Ovary (tissue), 9 donors: ENCODE measurements around the gene SRCIN1. TPM values are rescaled to one million over a fixed set of nuclear protein-coding genes. Genes with fewer than 3 reads are reported as not detected.

ENCODE experiments used
- DNase-seq, 5 donors: peaks; one replicate each; pipeline ENCODE4 v3.0.0-alpha.2; 2019 to 2020
- H3K27ac ChIP-seq, 2 donors: fragments of 200-600 bp; one replicate each; pipeline versions ENCODE4 v1.5.1 to v1.8.0; 2019 to 2022
- H3K27me3 ChIP-seq: fragments of 200-600 bp; one replicate; pipeline ENCODE4 v1.8.0; 2022
- H3K36me3 ChIP-seq: fragments of 200-600 bp; sonication (generic); one replicate; pipeline ENCODE4 v1.5.1; 2019
- H3K4me1 ChIP-seq: one replicate; pipeline ENCODE4 v1.8.1; 2013; ENCODE audit warnings: mild to moderate bottlenecking, moderate library complexity; ENCODE audit not compliant: insufficient read depth
- H3K4me3 ChIP-seq: fragments of 200-600 bp; sonication (generic); one replicate; pipeline ENCODE4 v1.5.1; 2017
- H3K9me3 ChIP-seq, 2 donors: fragments of 200-600 bp in 1 of 2; sonication (generic) in 1 of 2; one replicate each; pipeline versions ENCODE4 v1.5.1 to v1.8.1; 2013 to 2019; ENCODE audit warnings: mild to moderate bottlenecking in 1 of 2, moderate library complexity in 1 of 2
- EP300 ChIP-seq: sonication (generic); formaldehyde crosslinking; IDR thresholded peaks from one replicate; pipeline ENCODE4 v1.6.1; 2017; ENCODE audit warnings: antibody characterized with exemption
- POLR2A ChIP-seq: fragments of 450-650 bp; IDR thresholded peaks from one replicate; pipeline ENCODE4 v1.6.1; 2017; ENCODE audit warnings: antibody characterized with exemption, mild to moderate bottlenecking, moderate library complexity
- WGBS, 3 donors: extraction: QIAGEN DNeasy Blood & Tissue Kit in 1 of 3; methylation state at CpG; one replicate each; pipeline versions ENCODE4 v1.1.5 to v1.1.7; 2013 to 2017; 5-methylcytosine and 5-hydroxymethylcytosine counted together
- intact Hi-C, 4 donors: fragments of 100-400 bp; cut with DNase I; formaldehyde crosslinking; loops; one replicate each; pipeline versions ENCODE4 v1.11.0 to v1.15.1; 2022 to 2023
- polyA plus RNA-seq, 2 donors: library from polyadenylated mRNA; stranded (reverse); fragments of 200-250 nt in 1 of 2; fragments of 350-450 nt in 1 of 2; fragmentation: Illumina TruSeq in 1 of 2; extraction: RNeasy Lipid Tissue Mini Kit (QIAGEN cat#74804) in 1 of 2; gene quantifications; one replicate each; pipeline ENCODE4 v1.2.3, GENCODE V29; 2013 to 2014
- total RNA-seq, 7 donors: library from RNA; depleted of rRNA in 2 of 7; stranded (reverse); fragments of >200 nt in 2 of 7; fragmentation: NEBNext Ultra II Directional in 3 of 7; extraction: Animal tissue kit (Norgen Biotek cat#: 25700) in 3 of 7; gene quantifications; one replicate each; pipeline versions ENCODE4 v1.1.0 to v1.2.4, GENCODE V29; 2016 to 2023
- TF ChIP-seq, protein P1 (sequence below), 3 donors: fragments of 450-650 bp in 2 of 3; fragments of 200-600 bp in 1 of 3; IDR thresholded peaks; one replicate each; pipeline versions ENCODE4 v1.5.1 to v1.8.0; 2016 to 2022; ENCODE audit warnings: antibody characterized with exemption in 3 of 3, mild to moderate bottlenecking in 1 of 3
- donor health status: DM: no; HTN: no; CAD: no; lungs with moderate emphysema.
- donor health status: DM: no; HTN: no; CAD: no.
- donor health status: Bipolar disorder and iron deficiency.
- donor health status: DM: yes; HTN: yes; CAD: no.
- donor health status: DM: no; HTN: no; CAD: no.
- donor health status: DM: yes; HTN: yes; CAD: no.

Gene SRCIN1
- total and polyA plus RNA-seq, 9 donors: 0.18 to 3.0 (median 1.0) TPM

DNA sequence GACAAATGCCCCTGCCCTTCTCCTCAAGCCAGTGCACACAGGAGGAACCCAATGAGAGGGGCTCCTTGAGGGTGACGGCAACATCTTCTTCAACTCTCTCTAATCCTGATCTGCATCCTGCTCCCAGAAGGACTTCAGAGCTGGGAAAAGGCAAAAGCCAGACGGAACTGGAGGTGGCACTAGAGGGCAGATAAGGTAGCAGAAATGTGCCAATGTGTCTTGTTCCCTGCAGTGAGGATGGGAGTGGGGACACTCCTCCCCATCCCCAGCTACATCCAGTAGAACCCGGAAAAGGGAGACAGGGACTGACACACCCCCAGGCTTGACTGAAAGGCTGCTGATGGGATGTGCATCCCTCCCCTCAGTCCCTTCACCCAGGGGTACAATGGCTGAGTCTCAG lies 28.5 kb downstream of the SRCIN1 start:
- intact Hi-C loops: loop anchor here in 1 of 4 donors (10.0 kb wide), 1 partner anchor 62 kb away; no protein-coding TSS in a partner anchor
- 76 to 86% (median 78%) methylated on average over 3 of the region's 3 CpGs for WGBS, 3 donors
- Histone ChIP-seq H3K9me3 (no peaks in the 10 kb centered on the region), H3K27me3 (no peaks in the 10 kb centered on the region), H3K4me3 (no peak overlapping the region), H3K27ac (no peak overlapping the region), H3K36me3 (no peaks in the 10 kb centered on the region), H3K4me1 (no peaks in the 10 kb centered on the region)
- no peak for DNase-seq
- TF ChIP-seq EP300 (no peak), POLR2A (no peak)
- TF ChIP-seq, protein P1, sequence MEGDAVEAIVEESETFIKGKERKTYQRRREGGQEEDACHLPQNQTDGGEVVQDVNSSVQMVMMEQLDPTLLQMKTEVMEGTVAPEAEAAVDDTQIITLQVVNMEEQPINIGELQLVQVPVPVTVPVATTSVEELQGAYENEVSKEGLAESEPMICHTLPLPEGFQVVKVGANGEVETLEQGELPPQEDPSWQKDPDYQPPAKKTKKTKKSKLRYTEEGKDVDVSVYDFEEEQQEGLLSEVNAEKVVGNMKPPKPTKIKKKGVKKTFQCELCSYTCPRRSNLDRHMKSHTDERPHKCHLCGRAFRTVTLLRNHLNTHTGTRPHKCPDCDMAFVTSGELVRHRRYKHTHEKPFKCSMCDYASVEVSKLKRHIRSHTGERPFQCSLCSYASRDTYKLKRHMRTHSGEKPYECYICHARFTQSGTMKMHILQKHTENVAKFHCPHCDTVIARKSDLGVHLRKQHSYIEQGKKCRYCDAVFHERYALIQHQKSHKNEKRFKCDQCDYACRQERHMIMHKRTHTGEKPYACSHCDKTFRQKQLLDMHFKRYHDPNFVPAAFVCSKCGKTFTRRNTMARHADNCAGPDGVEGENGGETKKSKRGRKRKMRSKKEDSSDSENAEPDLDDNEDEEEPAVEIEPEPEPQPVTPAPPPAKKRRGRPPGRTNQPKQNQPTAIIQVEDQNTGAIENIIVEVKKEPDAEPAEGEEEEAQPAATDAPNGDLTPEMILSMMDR (IDR thresholded peaks at IDR 0.05): no peak

GRCh38 chr17:38575781-38576180 lies 30.0 kb downstream of the SRCIN1 start:
- 45 to 49% (median 48%) methylated on average over 5 of the region's 5 CpGs for WGBS, 3 donors
- no peaks in the 10 kb centered on the region for H3K27me3 ChIP-seq
- H3K27ac ChIP-seq: no peak overlapping the region
- intact Hi-C loops: loop anchor here in 1 of 4 donors (10.0 kb wide), 1 partner anchor 61 kb away; no protein-coding TSS in a partner anchor
- no peaks in the 10 kb centered on the region for H3K9me3 ChIP-seq
- no peak for TF ChIP-seq EP300
- TF ChIP-seq, protein P1 (IDR thresholded peaks at IDR 0.05): no peak
- TF ChIP-seq POLR2A: no peak
- no peaks in the 10 kb centered on the region for H3K4me1 ChIP-seq
- DNase-seq: no peak
- no peaks in the 10 kb centered on the region for H3K36me3 ChIP-seq
- no peak overlapping the region for H3K4me3 ChIP-seq

GRCh38 chr17:38574712-38575111 lies 31.0 kb downstream of the SRCIN1 start:
- no peak overlapping the region for H3K4me3 ChIP-seq
- WGBS, 3 donors: 75 to 80% (median 80%) methylated on average over 13 of the region's 13 CpGs
- no peak for TF ChIP-seq POLR2A
- TF ChIP-seq, protein P1 (IDR thresholded peaks at IDR 0.05): no peak
- TF ChIP-seq EP300: no peak
- no peak overlapping the region for H3K27ac ChIP-seq
- H3K4me1 ChIP-seq: no peaks in the 10 kb centered on the region
- H3K27me3 ChIP-seq: no peaks in the 10 kb centered on the region
- intact Hi-C loops: loop anchor here in 1 of 4 donors (10.0 kb wide), 1 partner anchor 60 kb away; no protein-coding TSS in a partner anchor
- H3K36me3 ChIP-seq: no peaks in the 10 kb centered on the region
- no peak for DNase-seq
- no peaks in the 10 kb centered on the region for H3K9me3 ChIP-seq

DNA sequence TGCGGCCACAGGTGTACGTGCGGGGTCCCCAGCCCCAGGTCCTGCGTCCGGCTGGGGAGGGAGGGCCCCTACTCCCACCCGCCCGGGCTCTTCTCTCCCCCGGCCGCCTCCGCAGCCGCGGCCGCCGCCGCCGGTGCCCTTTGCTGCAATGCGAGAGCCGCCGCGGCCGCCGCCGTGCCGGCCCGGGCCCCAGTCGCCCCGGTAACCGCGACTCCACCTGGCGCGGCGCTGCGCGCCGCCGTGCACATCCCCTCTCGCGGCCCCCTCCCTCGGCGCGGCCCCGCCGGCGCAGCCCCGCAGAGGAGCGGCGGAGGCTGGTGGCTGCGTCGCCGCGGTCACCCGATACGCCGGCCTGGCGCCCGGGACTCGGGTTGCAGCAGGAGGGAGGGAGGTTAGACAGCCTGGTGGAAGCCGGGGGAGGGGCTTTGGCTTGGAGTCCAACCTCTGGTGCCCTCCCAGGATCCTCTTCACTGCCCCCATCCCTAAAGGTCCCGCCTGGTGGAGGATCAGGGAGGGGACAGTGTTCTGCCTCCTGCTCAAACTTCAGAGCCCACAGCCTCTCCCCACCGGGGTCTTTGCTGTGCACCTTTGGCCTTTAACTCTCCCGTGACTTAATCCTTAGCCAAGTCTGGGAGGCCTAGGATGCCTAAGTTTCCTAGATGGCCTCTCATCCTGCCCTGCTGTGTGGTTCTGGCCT lies 32.9 kb downstream of the SRCIN1 start:
- peak overlapping the region; percentile 22 for H3K4me3 ChIP-seq
- H3K36me3 ChIP-seq: no peaks in the 10 kb centered on the region
- no peak overlapping the region for H3K27ac ChIP-seq
- no peak for DNase-seq
- intact Hi-C loops: loop anchor here in 1 of 4 donors (10.0 kb wide), 1 partner anchor 58 kb away; no protein-coding TSS in a partner anchor
- TF ChIP-seq POLR2A (no peak), EP300 (no peak)
- TF ChIP-seq, protein P1 (IDR thresholded peaks at IDR 0.05): no peak
- 2 to 3% (median 2%) methylated on average over 35 to 61 of the region's 61 CpGs for WGBS, 3 donors
- H3K4me1 ChIP-seq: no peaks in the 10 kb centered on the region
- no peaks in the 10 kb centered on the region for H3K27me3 ChIP-seq
- no peaks in the 10 kb centered on the region for H3K9me3 ChIP-seq
